HG03439 (cell line): ENCODE results near the gene NDUFB6.
"Not testable (repeated sequence)": the region's sequence is repeated elsewhere in the genome, so short reads cannot be mapped to it uniquely, and the experiment has no call there.

Source experiments
- ATAC-seq: cut with Tn5 transposase; IDR thresholded peaks from one replicate; pipeline ENCODE4 v1.9.1; 2021; ENCODE audit warnings: mild to moderate bottlenecking, moderate library complexity; ENCODE audit not compliant: unreplicated experiment

NDUFB6 gene

GRCh38 chr9:32572900-32573523 is at the start of gene NDUFB6:
Gene NDUFB6 (minus strand): TSS chr9:32573159. CDS start chr9:32573060, 99 bp downstream.
- ATAC-seq = peak; percentile 88

GRCh38 chr9:32618261-32618660 is 45.3 kb upstream of the NDUFB6 start:
- ATAC-seq = no peak

- no peak for ATAC-seq
Observed at GRCh38 chr9:32606811-32607210, 33.9 kb upstream of the NDUFB6 start.

- ATAC-seq = no peak
Observed at GRCh38 chr9:32603914-32604852, 31.2 kb upstream of the NDUFB6 start.

- ATAC-seq = not testable (repeated sequence)
Observed at GRCh38 chr9:32599021-32599420, 26.1 kb upstream of the NDUFB6 start.

- ATAC-seq = no peak
Observed at GRCh38 chr9:32596936-32597335, 24.0 kb upstream of the NDUFB6 start.

GRCh38 chr9:32596096-32596865 is 23.3 kb upstream of the NDUFB6 start:
- no peak for ATAC-seq

GRCh38 chr9:32590898-32591297 is 17.9 kb upstream of the NDUFB6 start:
- ATAC-seq = no peak

GRCh38 chr9:32590476-32590875 is 17.5 kb upstream of the NDUFB6 start:
- ATAC-seq = no peak

GRCh38 chr9:32589083-32589723 is 16.2 kb upstream of the NDUFB6 start:
- peak; percentile 58 for ATAC-seq

GRCh38 chr9:32587901-32588300 is 14.9 kb upstream of the NDUFB6 start:
- ATAC-seq = no peak

- no peak for ATAC-seq
Observed at GRCh38 chr9:32584784-32585183, 11.8 kb upstream of the NDUFB6 start.

- ATAC-seq = no peak
Observed at GRCh38 chr9:32581512-32582143, 8.7 kb upstream of the NDUFB6 start.

GRCh38 chr9:32580631-32581300 is 7.8 kb upstream of the NDUFB6 start:
- ATAC-seq = no peak

GRCh38 chr9:32579706-32580331 is 6.9 kb upstream of the NDUFB6 start:
- ATAC-seq = no peak

GRCh38 chr9:32578976-32579375 is 6.0 kb upstream of the NDUFB6 start:
- no peak for ATAC-seq

- ATAC-seq = no peak
Observed at GRCh38 chr9:32577316-32577715, 4.4 kb upstream of the NDUFB6 start.

GRCh38 chr9:32574858-32575257 is 1.9 kb upstream of the NDUFB6 start:
- ATAC-seq = no peak

GRCh38 chr9:32573821-32574220 is 862 bp upstream of the NDUFB6 start:
- no peak for ATAC-seq
